NCI-H1930 (cell line): ENCODE results near the gene WDR1.

Experiments used
- DNase-seq, 2 experiments: peaks; one replicate each; lab custom pipeline; 2025; lab: John Stamatoyannopoulos, UW

The WDR1 gene

GRCh38 chr4:10099499-10100325, 16.9 kb downstream of the WDR1 start:
- DNase-seq: no peak

DNA sequence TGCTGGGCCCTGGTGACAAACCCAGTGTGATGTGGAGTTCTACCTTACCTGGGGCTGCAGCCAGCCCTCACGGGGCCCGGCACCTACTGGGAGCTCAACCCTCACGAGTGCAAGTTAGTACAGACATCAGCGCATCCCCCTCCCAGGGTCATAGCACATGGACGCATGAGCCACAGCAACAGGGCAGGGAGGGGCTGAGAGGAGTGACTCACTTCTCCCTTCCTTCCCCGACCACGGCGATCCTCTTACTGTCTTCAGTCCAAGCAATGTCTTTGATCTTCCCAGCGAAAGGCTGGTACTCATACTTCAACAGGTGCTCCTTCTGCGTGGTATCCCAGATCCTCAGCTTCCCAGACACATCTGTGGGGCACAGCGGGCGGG, 17.8 kb downstream of the WDR1 start:
- DNase-seq: no peak

GRCh38 chr4:10097906-10098779, 18.5 kb downstream of the WDR1 start:
- DNase-seq: no peak

GRCh38 chr4:10096978-10097335, 19.6 kb downstream of the WDR1 start:
- DNase-seq: no peak

GRCh38 chr4:10096201-10096977, 20.2 kb downstream of the WDR1 start:
- no peak for DNase-seq

DNA sequence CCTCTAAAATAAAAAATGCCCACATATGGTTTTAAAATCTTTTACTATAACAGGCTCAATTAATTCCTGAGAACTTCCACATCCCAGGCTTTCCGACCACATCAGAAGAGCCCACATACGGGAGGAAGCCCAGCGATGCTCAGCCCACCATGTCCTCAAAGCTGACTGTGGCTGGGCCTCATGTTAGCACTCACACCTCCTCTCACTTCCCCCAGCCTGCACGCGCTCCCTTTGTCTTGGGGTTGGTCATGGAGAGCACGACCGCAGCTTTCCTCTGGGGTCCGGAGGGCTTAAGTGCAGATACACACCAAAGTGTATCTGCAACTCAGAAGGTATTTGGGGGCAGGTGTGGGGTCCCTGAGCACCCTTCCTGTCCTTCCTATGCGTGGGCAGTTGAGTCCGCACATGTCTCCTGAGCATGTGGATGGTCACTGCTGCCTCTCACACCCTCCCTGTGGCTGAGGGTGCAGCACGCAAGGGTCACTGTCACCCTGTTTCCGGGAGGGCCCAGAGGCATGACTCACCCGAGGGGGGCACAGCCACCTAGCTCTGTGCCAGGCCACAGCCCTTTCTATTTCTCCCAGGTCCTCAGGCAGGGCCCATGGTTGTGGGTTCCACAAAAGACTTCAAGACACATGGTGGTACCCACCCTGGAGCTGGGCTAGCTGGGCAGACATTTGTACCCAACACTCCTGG, 21.2 kb downstream of the WDR1 start:
- DNase-seq: no peak

DNA sequence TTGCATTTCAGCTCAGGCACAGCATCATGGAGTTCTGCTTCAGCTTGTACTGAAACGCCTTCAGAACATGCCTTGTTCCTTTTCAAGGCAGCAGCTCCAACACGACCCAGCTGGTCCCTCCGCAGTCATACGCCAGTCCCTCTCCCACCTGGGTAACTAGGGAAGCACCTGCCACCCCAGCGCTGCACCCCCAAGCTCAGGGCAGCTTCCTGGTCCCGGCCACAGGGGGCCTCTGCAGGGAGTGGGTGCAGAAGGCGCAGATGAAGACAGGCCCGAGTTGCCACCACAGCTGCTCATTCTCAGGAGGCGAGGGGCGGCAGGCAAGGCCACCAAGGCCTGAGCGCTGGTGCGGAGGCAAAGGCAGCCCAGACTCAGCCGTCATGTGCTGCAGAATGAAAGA, 21.8 kb downstream of the WDR1 start:
- DNase-seq: no peak

GRCh38 chr4:10093801-10094552, 22.6 kb downstream of the WDR1 start:
- no peak for DNase-seq

GRCh38 chr4:10093271-10093621, 23.4 kb downstream of the WDR1 start:
- no peak for DNase-seq

DNA sequence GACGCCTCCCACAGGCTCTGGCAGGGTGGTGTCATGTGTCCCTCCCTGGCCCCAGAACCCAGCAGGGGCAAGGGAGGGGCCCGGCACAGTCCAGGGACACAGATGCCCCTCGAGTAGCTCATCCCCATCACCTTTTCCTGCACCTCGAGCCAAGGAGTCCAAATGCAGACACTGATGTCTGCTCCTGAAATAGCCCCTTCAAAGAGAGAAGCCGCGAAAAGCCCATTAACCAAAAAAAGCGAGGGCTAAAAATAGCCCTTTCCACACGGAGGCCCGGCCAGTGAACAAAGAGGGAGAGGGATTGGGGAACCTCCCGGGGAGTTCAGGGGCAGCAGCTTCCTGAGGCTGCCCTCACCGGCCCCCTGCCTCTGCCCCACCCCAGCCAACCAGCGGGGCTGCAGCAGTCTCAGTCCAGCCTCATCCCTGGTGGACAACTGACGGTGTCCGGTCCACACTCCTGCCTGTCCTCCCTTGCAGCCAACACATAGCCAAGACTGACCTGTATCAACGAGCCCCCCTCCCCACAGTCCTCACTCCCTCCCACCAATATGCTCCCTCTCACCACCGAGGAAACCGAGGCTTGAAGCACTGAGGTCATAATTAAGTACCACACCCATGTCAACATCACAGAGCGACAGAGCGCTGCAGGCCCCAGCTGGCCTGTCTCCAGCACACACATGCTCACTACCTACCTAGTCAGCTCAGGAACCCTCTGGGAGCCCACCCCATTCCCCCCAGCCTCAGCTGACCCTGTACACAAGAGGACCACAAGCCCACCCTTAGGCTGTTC, 23.9 kb downstream of the WDR1 start:
- DNase-seq: no peak

- no peak for DNase-seq
These were observed 24.9 kb downstream of the WDR1 start for GRCh38 chr4:10091531-10092181.

- no peak for DNase-seq
These were observed 25.9 kb downstream of the WDR1 start for GRCh38 chr4:10090467-10091250.

DNA sequence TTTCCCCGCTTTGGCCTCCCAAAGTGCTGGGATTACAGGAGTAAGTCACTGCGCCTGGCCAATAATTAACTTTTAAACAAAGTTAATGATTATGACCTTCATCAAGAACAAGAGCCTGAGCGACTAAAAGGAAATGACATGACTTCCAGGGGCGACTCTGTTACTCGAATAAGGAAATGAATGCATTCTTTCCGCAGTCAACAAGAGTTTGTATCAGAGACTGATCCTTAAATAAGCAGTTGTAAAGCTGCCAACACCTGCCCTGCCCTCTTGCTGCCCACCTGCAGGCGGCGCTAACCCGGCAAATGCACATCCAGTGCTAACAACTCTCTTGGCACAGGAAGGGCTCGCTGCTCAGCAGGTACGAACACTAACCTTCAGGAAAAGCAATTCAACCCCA, 27.3 kb downstream of the WDR1 start:
- DNase-seq: no peak

DNA sequence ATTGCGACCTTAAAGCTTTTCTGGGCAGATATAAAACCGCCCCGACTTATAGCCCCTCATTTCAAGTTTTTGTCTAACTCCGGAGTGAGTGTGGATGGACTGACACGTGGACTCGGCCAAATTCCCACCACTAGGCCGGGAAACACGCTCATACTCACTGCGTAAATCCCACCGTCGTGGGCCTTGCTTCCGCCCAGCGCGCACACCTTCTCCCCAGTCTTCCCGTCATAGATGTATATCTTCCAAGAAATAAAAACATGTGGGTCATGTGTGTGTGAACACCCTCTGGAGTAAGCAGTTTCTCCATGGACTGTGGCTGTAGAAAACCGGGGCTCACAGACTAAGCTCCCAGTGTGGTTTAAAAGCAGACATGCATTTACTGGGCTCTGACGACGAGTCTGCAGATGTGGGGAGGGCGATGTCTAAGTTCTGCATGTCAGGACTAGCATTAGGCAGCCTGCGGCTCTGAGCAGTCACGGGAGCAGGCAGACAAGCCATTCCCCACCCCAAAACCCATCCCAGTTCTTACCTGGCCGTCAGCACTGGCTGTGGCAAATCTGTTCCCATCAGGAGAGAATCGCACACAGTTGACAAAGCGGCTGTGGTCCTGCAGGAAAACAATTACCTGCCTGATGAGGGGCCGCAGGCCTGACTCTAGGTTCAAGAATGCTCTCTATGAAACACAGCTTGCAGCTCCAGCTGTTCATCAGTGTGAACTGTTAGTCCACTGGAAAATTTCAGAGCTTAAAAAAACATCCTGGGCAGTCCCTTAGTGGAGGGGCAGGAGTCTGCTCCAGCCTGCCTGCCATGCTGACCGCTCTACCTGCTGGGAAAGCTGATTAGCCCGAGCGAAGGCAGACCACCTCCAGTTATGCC, 28.2 kb downstream of the WDR1 start:
- DNase-seq: no peak

- DNase-seq: no peak
These were observed 29.3 kb downstream of the WDR1 start for GRCh38 chr4:10087152-10087791.

GRCh38 chr4:10086506-10087120, 30.0 kb downstream of the WDR1 start:
- DNase-seq: no peak

DNA sequence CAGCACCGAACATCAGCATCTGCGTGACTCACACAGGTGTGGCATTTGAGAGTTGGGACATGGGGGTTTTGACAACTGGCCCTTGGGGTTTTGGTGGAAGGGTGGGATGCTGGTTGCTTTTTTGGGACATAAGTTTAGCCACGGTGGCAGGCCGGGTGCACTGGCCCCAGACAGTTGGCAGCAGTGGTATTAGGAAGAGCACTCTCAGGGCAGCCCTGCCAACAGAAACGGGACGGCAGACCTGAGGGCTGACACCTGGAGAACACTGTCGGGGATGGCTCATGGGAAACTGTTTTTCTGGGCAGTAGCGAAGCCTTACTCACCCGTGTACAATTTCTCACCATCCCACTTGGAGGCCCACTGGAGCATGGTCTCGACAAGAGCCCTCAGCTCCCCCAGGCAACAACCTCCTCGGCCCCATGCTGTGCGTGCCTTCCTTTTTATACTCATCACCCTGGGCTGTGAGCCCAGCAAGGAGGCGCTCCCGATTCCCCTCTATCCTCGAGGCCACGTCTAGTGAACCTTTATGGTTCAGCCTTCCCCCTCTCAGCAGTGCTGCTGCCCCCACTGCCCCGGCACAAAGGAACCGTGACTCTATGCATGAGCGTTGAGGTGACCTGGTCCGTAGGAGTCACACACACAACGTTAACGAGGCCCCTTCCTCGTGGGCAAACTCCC, 30.6 kb downstream of the WDR1 start:
- DNase-seq: no peak
